ENCODE data around the gene MYL12A.
"Not testable (repeated sequence)": the region's sequence is repeated elsewhere in the genome, so short reads cannot be mapped to it uniquely, and the experiment has no call there.

DNA sequence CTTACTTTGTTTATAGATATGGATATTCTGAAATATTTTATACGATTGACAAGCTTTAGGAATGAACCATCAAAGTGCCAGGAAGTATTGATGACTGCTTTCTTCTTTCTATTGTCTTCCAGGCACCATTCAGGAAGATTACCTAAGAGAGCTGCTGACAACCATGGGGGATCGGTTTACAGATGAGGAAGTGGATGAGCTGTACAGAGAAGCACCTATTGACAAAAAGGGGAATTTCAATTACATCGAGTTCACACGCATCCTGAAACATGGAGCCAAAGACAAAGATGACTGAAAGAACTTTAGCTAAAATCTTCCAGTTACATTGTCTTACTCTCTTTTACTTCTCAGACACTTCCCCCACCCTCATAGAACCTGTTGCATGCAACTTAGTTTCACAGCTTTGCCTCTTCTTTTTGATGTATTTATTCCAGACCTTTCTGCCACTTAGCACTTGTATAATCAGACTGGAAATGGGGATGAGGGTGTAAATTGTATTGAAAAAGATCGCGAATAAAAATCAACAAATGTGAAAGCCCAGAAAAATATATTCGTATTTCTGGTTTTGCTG lies 30.1 kb downstream of the MYL12A start:
- TF ChIP-seq, protein P1, sequence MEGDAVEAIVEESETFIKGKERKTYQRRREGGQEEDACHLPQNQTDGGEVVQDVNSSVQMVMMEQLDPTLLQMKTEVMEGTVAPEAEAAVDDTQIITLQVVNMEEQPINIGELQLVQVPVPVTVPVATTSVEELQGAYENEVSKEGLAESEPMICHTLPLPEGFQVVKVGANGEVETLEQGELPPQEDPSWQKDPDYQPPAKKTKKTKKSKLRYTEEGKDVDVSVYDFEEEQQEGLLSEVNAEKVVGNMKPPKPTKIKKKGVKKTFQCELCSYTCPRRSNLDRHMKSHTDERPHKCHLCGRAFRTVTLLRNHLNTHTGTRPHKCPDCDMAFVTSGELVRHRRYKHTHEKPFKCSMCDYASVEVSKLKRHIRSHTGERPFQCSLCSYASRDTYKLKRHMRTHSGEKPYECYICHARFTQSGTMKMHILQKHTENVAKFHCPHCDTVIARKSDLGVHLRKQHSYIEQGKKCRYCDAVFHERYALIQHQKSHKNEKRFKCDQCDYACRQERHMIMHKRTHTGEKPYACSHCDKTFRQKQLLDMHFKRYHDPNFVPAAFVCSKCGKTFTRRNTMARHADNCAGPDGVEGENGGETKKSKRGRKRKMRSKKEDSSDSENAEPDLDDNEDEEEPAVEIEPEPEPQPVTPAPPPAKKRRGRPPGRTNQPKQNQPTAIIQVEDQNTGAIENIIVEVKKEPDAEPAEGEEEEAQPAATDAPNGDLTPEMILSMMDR (conservative IDR thresholded peaks at IDR 0.05; ENCODE audit: low read depth, low read length), result not testable (repeated sequence)
- not testable (repeated sequence) for TF ChIP-seq MAZ (IDR thresholded peaks at IDR 0.05; ENCODE audit: borderline replicate concordance, low read depth, low read length); POLR2A (IDR thresholded peaks at IDR 0.05; ENCODE audit: low read depth, low read length); RAD21 (IDR thresholded peaks at IDR 0.05; ENCODE audit: low read length); BHLHE40 (IDR thresholded peaks at IDR 0.05; ENCODE audit: low read depth, low read length); RFX5 (IDR thresholded peaks at IDR 0.05; ENCODE audit: low read depth, low read length)
- TF ChIP-seq, protein P2, sequence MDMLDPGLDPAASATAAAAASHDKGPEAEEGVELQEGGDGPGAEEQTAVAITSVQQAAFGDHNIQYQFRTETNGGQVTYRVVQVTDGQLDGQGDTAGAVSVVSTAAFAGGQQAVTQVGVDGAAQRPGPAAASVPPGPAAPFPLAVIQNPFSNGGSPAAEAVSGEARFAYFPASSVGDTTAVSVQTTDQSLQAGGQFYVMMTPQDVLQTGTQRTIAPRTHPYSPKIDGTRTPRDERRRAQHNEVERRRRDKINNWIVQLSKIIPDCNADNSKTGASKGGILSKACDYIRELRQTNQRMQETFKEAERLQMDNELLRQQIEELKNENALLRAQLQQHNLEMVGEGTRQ (IDR thresholded peaks at IDR 0.05; ENCODE audit: low read depth, low read length), result not testable (repeated sequence)

Measured in IMR-90 (cell line).